Prostate gland (tissue), 2 donors: ENCODE results near the gene DEFB128.

Experiments used
- POLR2A ChIP-seq: fragments of 450-650 bp; IDR thresholded peaks from one replicate; pipeline ENCODE4 v1.6.1; 2016; ENCODE audit warnings: antibody characterized with exemption, mild to moderate bottlenecking
- TF ChIP-seq, protein P1 (sequence below), 4 experiments: fragments of 200-600 bp in 2 of 4; fragments of 450-650 bp in 2 of 4; sonication (generic) in 2 of 4; IDR thresholded peaks; 1 replicate in 3 of 4; 2 replicates in 1 of 4; pipeline ENCODE4 v1.5.1; 2016 to 2019; ENCODE audit warnings: antibody characterized with exemption in 4 of 4, mild to moderate bottlenecking in 2 of 4, moderate library complexity in 2 of 4

- TF ChIP-seq, protein P1, sequence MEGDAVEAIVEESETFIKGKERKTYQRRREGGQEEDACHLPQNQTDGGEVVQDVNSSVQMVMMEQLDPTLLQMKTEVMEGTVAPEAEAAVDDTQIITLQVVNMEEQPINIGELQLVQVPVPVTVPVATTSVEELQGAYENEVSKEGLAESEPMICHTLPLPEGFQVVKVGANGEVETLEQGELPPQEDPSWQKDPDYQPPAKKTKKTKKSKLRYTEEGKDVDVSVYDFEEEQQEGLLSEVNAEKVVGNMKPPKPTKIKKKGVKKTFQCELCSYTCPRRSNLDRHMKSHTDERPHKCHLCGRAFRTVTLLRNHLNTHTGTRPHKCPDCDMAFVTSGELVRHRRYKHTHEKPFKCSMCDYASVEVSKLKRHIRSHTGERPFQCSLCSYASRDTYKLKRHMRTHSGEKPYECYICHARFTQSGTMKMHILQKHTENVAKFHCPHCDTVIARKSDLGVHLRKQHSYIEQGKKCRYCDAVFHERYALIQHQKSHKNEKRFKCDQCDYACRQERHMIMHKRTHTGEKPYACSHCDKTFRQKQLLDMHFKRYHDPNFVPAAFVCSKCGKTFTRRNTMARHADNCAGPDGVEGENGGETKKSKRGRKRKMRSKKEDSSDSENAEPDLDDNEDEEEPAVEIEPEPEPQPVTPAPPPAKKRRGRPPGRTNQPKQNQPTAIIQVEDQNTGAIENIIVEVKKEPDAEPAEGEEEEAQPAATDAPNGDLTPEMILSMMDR (IDR thresholded peaks at IDR 0.05), result peak; percentile 18 to 73 (median 47)
- TF ChIP-seq POLR2A, result no peak
Observed at GRCh38 chr20:208942-209566, 19.5 kb upstream of the DEFB128 start.
